ENCODE results near the gene SEMA4D.

The SEMA4D gene

DNA sequence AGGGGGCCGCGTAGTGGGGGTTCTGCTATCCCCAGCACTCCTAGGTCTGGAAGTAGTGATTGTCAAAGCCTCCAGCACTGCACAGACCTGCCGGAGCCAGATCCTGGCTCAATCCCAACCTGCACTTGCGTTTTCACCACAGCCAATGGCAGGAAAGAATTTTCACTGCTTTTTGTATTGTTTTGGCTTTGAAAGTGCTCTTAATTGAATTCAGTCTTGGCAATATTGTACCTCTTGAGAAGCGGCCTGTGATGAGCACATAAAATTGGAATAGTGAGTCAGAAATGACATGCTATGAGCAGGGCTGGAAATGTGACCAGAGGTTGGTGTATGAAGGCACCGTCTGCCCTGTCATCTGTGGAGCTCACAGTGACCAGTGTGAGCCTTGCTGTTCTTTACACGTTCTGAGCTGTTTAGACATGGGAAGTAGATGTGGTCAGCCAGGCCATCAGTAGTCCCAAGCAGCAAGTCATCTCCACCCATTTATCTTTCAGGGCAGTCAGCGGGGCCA is 138.1 kb downstream of the SEMA4D start:
- no peaks in the 10 kb centered on the region for H3K27me3 ChIP-seq (ENCODE audit: insufficient read depth, low read length, poor library complexity)
- H3K4me2 ChIP-seq (ENCODE audit: insufficient read depth, low read length) = no peak overlapping the region
- H3K79me2 ChIP-seq (ENCODE audit: insufficient read depth, low read length) = no peaks in the 10 kb centered on the region
- H3K9me3 ChIP-seq (ENCODE audit: insufficient read depth, low read length, severe bottlenecking) = no peaks in the 10 kb centered on the region
- no peak overlapping the region for H3K9ac ChIP-seq (ENCODE audit: low read depth, low read length)
- no peak for TF ChIP-seq EZH2 (IDR thresholded peaks at IDR 0.05; ENCODE audit: borderline replicate concordance, low read depth, low read length, severe bottlenecking)
- no peak for TF ChIP-seq CTCF (IDR thresholded peaks at IDR 0.05; ENCODE audit: borderline replicate concordance, extremely low read depth, low read length, poor library complexity, severe bottlenecking)
- H3K27ac ChIP-seq (ENCODE audit: low read length) = no peak overlapping the region
- ATAC-seq (ENCODE audit: insufficient read depth, low read depth) (no peak), DNase-seq (no peak)
- no peak overlapping the region for H2AFZ ChIP-seq (ENCODE audit: low read depth, low read length)
- H3K36me3 ChIP-seq (ENCODE audit: insufficient read depth, low read length) = peaks cover 79% of the 10 kb centered on the region
- peaks cover 3% of the 10 kb centered on the region; the same call in 1 of the 2 replicates for H4K20me1 ChIP-seq (ENCODE audit: insufficient read depth, low read length)
- H3K4me3 ChIP-seq (ENCODE audit: low read depth in 1 of 2, low read length in 2 of 2) = no peak overlapping the region
- no peaks in the 10 kb centered on the region for H3K4me1 ChIP-seq (ENCODE audit: insufficient read depth, low read length)

- Histone ChIP-seq H3K27ac (ENCODE audit: low read length) (no peak overlapping the region), H3K9me3 (ENCODE audit: insufficient read depth, low read length, severe bottlenecking) (no peaks in the 10 kb centered on the region), H3K27me3 (ENCODE audit: insufficient read depth, low read length, poor library complexity) (no peaks in the 10 kb centered on the region), H2AFZ (ENCODE audit: low read depth, low read length) (no peak overlapping the region), H3K4me2 (ENCODE audit: insufficient read depth, low read length) (no peak overlapping the region), H3K4me1 (ENCODE audit: insufficient read depth, low read length) (no peaks in the 10 kb centered on the region), H3K4me3 (ENCODE audit: low read depth in 1 of 2, low read length in 2 of 2) (no peak overlapping the region), H3K9ac (ENCODE audit: low read depth, low read length) (no peak overlapping the region), H3K36me3 (ENCODE audit: insufficient read depth, low read length) (peaks cover 87% of the 10 kb centered on the region), H3K79me2 (ENCODE audit: insufficient read depth, low read length) (no peaks in the 10 kb centered on the region), H4K20me1 (ENCODE audit: insufficient read depth, low read length) (peaks cover 3% of the 10 kb centered on the region; the same call in 1 of the 2 replicates)
- TF ChIP-seq CTCF (IDR thresholded peaks at IDR 0.05; ENCODE audit: borderline replicate concordance, extremely low read depth, low read length, poor library complexity, severe bottlenecking) (no peak), EZH2 (IDR thresholded peaks at IDR 0.05; ENCODE audit: borderline replicate concordance, low read depth, low read length, severe bottlenecking) (no peak)
- no peak for ATAC-seq (ENCODE audit: insufficient read depth, low read depth)
- DNase-seq = no peak
Observed at GRCh38 chr9:89358985-89359384, 138.9 kb downstream of the SEMA4D start.

DNA sequence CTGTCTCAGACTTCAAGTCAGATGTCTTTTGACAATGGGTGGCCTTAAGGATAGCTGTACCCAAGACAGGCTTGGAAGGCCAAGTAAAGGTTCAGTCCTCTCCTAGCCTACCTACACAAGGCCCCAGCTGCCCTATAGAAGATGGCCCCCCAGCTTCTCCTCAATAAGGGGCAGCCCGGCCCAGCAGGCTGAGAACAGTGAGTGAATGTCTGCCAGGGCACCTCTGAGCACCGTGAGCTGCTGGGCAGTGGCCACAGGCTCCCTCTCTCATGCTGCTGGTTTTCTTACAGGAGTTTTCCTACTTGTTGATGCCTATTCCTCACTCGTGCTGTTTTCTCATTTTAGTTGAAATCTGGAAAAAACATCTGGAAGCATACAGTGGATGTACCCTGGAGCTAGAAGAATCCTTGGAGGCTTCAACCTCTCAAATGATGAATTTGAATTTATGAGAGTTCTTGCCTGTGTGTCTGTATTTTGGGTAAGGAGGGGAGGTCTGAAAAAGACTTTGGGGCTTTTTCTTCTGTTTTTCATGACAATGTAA is 139.5 kb downstream of the SEMA4D start:
- H3K36me3 ChIP-seq (ENCODE audit: insufficient read depth, low read length) = peaks cover 90% of the 10 kb centered on the region
- H2AFZ ChIP-seq (ENCODE audit: low read depth, low read length) = no peak overlapping the region
- no peak overlapping the region for H3K4me3 ChIP-seq (ENCODE audit: low read depth in 1 of 2, low read length in 2 of 2)
- H3K9me3 ChIP-seq (ENCODE audit: insufficient read depth, low read length, severe bottlenecking) = no peaks in the 10 kb centered on the region
- H3K79me2 ChIP-seq (ENCODE audit: insufficient read depth, low read length) = no peaks in the 10 kb centered on the region
- ATAC-seq (ENCODE audit: insufficient read depth, low read depth) (no peak), DNase-seq (no peak)
- H4K20me1 ChIP-seq (ENCODE audit: insufficient read depth, low read length) = 0 out of 2 replicates have a peak, but pooled peaks cover 3% of the 10 kb centered on the region
- H3K4me1 ChIP-seq (ENCODE audit: insufficient read depth, low read length) = no peaks in the 10 kb centered on the region
- TF ChIP-seq CTCF (IDR thresholded peaks at IDR 0.05; ENCODE audit: borderline replicate concordance, extremely low read depth, low read length, poor library complexity, severe bottlenecking) = no peak
- no peak for TF ChIP-seq EZH2 (IDR thresholded peaks at IDR 0.05; ENCODE audit: borderline replicate concordance, low read depth, low read length, severe bottlenecking)
- H3K27me3 ChIP-seq (ENCODE audit: insufficient read depth, low read length, poor library complexity) = no peaks in the 10 kb centered on the region
- no peak overlapping the region for H3K9ac ChIP-seq (ENCODE audit: low read depth, low read length)
- no peak overlapping the region for H3K27ac ChIP-seq (ENCODE audit: low read length)
- H3K4me2 ChIP-seq (ENCODE audit: insufficient read depth, low read length) = no peak overlapping the region
